SHP77 treated with DMSO at 0.1 percent for 48 hours (cell line): ENCODE measurements around the gene TCF4.

Experiments
- DNase-seq: peaks from one replicate; lab custom pipeline; 2025; lab: John Stamatoyannopoulos, UW

TCF4 gene

DNA sequence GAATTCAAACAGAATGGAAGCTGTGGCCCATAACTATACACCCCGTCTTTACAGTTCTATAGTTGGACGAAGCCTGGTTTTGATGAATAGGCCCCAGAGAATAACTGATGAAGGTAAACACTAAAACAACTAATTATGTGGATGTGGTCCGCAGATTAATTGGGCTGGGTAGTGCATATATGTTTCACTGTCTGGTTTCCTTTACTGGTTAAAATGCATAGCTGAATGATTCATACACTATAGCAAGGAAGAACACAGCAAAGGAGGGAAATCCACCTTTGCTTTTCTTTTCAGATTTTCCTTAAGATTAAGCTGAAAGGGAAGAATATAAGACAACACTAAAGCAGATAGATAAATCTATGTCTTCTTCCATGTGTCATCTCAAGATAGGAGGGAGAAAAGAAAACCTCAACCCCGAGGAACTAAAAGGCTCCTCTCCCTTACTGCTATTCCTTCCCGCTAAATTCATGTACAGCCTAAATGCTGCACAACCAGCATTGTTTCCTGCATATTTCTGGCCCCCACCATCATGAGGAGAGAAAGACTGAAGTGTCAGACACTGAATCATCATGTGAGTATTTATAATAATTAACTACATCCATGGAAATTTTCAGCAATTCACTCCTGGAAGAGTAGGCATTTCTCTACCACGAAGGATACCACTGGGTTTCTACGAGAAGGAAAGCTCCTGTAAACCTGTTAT, 331.6 kb downstream of the TCF4 start:
- DNase-seq: no peak

DNA sequence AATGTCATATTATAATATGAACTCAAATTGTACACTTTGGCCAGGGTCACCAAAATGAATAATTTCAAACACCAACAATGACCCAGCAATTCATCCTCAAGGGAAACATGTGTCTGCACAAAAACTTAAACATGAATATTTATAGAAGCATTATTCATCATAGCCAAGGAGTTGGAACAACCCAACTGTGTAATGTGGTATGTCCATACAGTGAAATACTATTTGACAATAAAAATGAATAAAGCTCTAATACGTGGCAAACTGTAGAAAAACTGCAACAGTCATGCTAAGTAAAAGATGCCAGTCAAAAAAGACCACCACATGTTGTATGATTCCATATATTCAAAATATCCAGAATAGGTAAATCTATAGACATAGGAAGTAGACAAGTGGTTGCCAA, 334.2 kb downstream of the TCF4 start:
- no peak for DNase-seq

DNA sequence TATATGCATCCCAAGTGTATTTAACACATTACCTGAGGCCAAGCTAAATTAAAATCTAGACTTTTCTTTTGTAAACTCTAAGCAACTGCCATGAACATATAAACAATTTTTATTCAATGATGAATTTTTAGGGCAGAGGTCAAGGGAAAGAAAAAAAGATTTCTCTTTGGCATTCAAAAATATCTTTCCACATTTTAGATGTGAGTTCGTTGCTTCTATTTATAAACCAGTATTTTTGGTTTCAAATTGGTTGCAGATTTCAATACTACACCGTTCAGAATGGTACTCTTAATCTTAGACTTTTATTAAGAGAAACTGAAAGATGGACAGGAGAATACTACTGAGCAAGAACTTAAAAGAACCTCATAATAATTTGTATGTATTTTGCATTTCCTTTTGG, 335.1 kb downstream of the TCF4 start:
- DNase-seq: no peak

DNA sequence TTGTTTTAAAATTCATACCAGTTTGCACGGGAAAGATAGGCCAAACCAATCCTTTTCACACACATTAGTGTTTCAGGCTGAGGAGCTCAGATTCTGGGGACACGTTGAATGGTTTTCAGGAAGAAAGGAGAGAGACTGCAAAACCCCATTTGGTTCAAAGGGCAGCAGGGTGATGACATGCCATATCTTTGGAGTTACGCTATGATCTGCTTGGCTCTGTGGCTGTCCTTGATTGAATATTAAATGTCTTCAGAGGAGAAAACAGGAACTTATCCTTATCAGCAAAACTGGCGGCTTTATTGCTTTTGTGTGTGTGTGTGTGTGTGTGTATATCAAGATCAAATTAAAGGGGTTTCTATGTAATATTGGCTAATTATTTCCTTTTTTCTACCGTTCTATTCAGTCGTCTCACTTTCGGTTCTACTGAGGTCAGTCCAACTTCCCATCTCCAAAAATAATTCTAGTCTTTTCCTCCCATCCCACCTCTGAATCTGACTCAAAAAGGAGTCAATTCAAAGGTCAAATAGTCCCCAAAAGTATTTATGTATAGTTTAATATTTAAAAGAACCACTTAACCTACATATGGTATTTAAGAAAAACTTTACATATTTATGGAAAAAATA, 335.8 kb downstream of the TCF4 start:
- DNase-seq: no peak

DNA sequence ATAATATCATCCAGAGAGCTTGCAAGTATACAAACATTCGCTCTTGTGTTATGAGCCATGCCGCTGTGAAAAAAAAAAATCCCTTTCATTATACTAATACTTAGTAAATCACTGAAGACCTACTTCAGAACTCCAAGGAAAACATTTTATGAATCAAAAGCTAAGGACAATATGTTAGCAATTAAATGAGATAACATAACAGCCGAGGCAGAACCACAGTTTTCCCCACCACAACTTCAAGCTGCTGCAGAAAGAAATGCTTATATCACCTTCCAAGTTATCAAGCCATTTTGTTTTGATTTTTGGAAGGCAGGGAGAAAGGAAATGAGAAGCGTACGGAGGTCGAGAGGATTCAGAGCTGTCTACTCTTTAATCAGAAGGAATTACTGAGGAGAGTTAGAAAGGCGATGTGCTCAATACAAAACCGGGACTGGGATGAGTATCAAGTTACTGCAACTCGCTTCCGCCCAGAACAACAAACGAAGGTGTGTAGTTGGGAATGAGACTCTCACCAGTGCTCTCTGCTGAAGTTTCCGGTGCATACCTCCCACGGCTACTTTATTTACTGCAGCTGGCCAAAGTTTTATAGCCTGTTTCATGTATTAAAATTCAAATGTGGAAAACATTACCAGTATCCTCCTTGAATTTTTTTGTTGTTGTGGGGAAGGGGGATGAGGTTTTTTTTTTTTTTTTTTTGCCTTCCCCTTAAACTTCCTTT, 336.6 kb downstream of the TCF4 start:
- DNase-seq: no peak

DNA sequence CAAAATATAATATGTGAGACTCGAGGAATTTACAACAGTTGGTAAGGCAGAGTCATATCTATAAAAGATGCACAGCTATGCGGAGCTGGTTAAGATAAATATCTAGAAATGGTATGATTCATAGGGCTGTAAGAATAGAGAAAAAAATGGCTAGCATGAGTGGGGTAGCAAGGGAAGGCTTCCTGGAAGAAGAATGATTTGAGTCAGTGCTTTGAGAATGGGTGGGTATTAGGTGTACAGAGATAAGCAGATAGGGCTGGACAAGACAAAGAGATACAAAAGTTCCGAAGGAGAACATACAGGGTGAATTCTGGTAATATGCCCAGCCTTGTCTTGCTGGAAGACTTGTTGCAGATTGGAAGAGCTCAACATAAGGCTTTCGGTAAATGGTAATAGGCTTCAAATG, 337.2 kb downstream of the TCF4 start:
- DNase-seq: no peak

DNA sequence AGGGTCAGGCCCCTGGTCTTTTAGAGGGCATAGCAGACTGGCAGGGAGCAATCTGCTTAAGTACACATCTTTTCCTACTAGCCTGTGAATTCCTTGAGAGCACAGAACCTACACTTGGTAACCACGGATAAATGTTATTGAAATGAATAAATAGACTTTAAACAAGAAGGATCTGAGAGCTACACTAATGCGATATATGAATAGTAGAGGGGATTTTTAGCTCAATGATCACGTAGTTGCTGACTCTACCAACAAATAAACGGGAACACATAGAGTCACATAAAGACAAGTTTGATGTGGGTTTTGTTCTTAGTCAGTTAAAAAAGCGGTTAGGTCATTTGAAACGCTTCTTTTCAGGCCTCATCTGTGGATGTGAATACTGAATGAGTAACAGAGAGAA, 338.4 kb downstream of the TCF4 start:
- DNase-seq: no peak

DNA sequence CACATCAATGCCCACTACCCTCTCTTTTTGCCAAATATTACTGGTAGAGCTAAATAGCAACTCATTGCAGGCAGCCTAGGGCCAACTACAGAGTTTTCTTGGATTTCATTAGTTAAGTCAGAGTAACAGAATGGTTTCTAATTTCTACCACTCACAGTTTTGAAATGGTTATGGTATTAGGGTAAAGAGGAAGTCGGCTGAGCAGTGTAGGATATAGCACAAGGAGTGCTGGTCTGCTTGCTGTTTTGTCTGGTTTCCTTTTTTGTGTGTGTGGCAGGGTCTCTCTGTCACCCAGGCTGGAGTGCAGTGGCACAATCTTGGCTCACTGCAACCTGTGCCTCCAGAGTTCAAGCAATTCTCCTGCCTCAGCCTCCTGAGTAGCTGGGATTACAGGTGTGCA, 339.5 kb downstream of the TCF4 start:
- DNase-seq: no peak

DNA sequence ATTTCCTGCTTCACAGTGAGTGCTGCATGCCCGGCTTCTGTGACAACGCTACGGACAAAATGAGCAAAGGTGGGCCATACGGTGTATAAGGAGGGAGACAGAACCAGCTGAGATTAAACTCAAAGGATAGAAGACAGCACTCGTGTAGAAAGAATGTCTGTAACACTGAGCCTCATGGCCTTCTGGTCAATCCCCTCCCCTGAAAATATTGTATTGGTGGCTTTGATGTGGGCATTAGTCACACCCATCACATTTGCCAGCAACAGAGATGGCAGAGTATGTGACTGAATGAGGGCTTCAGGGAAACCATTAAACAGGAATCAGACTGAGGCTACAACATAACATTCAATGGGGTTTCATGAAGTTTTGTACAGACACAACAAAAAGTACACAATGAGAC, 341.0 kb downstream of the TCF4 start:
- DNase-seq: no peak

DNA sequence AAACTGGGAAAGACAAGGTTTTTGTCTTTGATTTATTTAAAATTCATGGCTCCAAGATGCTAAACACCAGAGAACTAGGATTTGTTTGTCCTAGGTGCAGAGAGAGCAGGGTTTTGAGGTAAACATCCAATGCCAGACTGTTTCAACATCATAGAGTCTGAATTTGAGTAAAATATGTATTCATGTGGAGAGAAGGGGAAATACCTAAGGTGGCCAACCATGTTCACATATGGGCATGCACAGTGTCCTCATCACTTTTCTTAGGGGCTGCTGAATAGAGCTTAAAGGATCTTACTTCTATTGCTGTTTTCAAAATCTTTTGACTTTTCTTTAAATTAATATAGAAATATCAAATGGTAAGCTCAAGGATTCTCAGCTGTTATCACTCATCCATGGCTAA, 341.7 kb downstream of the TCF4 start:
- DNase-seq: no peak

DNA sequence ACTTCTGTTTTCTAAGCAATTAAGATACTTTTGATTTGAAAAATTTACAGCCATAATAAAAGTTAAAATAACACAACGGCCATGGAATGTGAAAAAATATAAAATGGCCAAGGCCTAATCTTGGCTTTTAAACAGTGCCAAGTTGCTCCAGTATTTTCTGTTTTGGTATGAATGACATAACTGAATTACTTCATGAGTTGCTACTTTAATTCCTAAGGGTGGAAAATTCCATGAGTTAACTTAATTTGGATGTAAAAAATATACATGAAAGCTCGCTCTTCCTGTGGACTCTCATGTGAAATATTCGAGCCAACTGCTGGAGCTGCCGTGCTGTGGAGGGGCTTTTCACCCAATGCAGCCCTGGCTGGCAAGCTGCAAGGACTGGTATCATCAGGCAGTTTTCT, 342.8 kb downstream of the TCF4 start:
- no peak for DNase-seq

DNA sequence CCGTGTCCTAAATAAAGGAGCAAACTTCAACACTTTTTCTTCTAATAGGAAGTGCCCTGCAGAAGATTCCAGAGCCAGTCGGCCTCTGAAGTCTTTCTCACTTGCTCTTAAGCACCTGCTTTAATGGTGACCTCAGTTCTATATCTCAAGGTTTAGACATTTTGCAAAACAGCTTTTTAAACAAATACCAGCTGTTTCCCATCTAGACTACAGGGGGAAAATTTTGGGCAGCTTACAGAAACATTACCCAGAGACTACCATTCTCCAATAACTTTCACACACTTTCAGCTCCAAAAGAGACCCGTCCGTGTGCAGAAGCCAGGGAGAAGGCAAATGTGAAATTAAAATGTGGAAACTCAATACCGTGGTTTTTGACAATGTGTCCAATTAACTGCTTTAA, 343.4 kb downstream of the TCF4 start:
- DNase-seq: no peak

DNA sequence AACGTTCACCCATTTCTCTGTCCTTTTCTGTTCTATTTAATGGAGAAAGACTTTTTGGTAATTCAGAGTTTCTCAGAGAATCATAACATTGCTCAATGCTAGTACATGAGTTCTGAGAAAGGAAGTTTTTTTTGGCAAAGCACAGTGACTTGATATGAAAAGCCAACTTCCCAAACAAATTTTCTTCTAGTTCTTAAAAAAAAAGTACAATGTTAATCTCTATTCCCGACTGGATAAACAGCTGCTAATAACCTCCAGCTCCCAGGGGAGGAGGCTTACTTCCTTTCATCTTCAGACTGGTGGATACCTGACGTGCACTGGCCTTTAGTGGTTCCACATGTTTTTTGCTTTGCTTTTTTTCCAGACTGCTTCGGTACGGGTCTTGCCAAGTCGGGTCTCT, 344.1 kb downstream of the TCF4 start:
- no peak for DNase-seq

DNA sequence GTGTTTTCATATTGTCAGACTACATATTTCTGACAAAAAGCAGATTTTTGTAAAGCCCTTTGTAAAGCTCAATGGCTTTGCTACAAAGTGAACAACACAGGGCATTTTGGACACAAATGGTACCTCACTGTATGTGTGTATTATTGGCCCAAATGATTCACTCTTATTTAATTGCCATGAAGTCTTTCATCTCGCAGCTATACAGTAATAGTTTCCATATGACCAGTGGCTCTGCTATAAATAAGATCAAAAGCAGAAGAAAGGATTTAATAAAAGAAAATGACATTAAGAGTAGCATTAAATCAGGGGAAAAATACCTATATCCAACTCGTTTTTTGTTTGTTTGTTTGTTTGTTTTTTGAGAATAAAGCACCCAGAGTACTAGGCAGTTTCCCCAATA, 344.7 kb downstream of the TCF4 start:
- DNase-seq: no peak

DNA sequence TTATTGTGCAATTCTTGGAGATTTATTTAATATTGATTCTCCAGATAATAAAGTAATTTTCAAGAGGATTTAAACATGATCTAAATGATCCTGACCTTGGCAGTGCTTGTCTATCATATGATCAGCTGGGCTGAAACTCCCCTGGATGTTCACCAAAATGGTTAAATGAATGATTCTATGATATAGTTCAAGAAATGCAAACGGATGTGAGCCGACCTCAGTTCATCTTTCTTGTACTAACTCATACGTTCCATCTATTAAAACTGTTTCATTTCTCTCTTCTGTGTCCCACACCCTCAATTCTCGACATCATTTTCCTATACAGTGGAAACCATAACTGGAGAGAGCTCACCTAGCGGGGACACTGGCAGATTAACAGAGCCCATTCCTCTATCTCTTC, 347.0 kb downstream of the TCF4 start:
- no peak for DNase-seq

DNA sequence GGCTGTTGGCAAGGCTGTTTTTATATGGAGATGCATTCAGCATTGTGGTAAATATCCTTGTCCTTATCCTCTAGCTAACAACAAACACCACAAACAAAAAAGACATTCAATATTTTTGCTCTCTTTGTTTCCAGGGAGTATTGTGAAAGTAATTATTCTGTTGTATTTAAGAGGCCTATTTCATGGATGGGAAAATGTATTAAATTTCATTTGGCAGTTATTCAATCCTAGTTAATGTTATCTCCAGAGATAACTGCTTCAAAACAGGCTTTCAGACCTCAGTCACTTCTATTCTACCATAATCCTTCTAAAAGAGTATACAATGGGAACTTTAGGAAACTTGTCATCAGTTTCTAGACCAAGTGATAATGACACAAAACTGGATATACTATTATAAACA, 348.3 kb downstream of the TCF4 start:
- DNase-seq: no peak

DNA sequence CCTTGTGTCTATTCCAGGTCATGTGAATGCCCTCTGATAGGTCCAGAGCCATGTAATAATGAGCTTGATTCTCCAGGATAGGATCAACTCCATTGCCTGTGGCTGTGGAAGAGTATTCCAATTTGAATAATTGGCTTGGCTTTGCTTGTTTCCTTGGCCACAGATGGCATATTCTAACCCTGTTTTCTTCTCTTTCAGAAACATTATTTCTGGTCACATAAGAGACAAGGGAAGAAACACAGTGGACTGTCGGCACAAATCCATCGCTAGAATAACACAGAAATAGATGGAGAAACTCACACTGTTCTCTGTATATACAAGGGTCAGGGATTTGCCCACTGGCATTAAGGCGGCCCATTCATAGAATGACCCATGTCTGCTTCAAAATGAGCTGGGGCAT, 350.3 kb downstream of the TCF4 start:
- no peak for DNase-seq

DNA sequence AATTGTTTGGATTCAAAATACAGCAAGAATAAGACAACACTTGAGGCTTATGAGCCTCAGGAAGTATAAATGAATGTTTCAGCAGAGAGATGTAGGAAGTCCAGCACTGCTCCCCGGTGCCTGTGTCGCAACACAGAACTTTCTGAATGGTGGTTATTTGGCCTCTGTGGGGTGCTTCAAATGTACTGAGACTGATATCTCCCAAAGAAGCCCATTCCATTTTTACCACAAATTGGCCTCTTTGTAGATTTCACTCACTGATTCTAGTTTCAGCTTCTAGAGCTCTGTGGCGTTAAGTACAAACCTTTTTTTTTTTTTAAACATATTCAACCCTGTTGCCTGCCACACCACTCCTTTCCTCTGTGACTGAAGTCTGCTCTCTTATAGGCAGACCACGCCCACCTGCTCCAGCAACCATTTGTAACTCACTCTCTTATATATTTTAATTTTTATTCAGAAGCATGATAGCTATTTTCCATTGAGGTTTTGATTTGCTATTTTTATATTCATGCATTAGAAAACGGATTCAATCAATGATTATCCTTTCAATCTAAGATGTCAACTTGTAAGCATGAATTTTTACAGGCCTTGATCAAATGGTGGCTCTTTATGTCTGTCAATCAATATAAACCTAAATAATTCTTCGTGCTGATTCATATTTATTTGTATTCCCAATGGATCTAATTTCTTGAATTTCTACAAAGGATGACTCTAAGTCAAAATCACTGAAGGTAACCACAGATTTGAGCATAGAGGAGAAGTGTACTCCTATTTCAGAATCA, 351.7 kb downstream of the TCF4 start:
- no peak for DNase-seq

DNA sequence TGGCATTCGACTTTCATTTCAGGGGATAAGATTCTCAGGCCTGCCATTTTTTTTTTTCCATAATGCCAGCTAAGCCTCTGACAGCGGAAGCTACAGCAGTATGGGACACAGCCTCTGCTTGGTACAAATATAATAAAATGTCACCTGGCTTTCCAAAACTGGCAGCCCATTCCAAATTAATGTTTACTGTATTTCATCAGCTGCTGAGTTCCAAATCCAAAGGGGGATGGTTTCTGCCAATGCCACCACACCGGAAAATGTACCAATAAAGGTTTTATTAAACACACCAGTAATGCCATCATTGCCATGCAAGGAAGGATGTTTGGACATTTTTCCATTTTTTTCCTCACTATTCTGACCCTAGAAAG, 352.9 kb downstream of the TCF4 start:
- DNase-seq: no peak

DNA sequence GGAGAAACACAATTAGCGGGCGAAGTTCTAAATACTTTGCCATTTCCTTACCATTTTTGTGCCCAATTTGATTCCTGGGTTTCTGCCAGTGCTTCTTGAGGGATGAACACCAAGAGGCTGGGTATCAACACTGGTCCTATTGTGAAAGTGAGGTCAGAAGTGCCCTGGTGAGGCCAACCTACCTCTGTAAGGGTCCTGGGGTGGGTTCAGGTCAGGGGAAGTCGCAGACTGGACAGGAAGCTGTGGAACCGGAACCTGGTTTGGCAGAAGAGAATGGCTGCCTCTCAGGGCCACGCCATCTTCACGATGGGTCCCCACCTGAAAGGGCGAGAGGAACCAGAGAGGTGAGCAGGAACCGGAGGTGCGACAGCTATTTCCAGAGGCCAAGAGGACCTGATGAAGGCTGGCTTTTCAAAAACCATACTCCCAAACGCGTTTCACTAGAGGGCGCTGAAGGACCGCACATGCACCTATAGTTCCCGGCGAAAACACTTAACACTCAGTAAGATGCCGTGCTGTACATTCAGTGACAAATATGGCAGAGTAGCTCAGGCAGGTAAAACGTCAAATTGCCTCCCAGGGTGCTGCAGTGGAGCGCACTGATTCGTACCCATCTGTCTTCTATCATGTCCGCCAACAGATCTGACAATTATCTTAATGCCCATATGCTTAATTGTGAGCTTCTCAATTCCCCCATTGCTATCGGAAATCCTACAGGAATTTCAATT, 353.5 kb downstream of the TCF4 start:
- DNase-seq: peak; percentile 37

DNA sequence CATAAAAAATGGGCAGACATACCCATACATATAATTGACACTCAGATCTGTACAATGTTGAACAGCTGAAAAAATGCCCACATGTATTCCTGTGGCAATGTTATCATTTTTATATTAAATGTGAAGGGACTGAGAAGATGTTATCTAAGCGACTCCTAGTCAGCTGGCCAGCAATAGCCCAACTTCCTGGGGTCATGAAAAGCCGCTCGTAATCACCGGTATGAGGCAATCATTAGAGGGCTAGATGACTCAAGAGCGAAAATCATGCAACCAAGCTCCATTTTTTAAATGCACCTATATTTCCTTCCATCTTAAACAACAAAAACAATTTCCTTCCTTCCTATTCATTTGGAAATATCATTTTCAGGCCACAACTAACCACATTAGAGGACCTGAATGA, 354.1 kb downstream of the TCF4 start:
- no peak for DNase-seq

DNA sequence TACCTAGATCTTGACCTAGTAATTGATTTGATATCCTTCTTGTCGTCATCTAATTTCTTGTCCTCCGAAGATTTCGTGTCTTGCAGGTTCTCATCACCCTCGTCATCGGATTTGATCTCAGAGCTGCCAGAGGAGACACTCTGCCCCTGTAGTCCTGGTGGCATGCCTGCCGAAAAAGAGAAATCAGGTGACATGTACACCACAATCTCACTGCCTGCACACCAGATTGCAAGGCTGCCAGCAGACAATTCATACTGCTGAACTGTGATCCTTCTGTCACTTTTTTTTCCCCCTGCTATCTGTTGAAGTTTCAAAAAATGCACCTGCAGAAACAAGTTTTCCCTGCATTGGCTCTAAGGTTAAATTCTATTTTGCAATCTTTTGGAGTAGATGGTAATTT, 355.5 kb downstream of the TCF4 start:
- DNase-seq: no peak
